Mesendoderm (in vitro differentiated cells): ENCODE data around the gene DPAGT1.

ENCODE experiments used
- DNase-seq: peaks from one replicate; pipeline ENCODE4 v3.0.0; 2013
- H2AK5ac ChIP-seq: 2 replicates; pipeline ENCODE4 v1.6.1; 2013; ENCODE audit warnings: low read length, inconsistent platforms
- H2BK120ac ChIP-seq: 2 replicates; pipeline ENCODE4 v1.6.1; 2013; ENCODE audit warnings: low read depth, mild to moderate bottlenecking, low read length, moderate library complexity, mixed read lengths
- H2BK15ac ChIP-seq: replicated peaks from 2 replicates; pipeline ENCODE4 v1.6.1; 2013; ENCODE audit warnings: low read depth, mild to moderate bottlenecking, moderate library complexity
- H2BK5ac ChIP-seq: 2 replicates; pipeline ENCODE4 v1.6.1; 2013; ENCODE audit warnings: low read length, inconsistent platforms
- H3K18ac ChIP-seq: 2 replicates; pipeline ENCODE4 v1.6.1; 2013; ENCODE audit warnings: mild to moderate bottlenecking, low read length, mixed read lengths
- H3K23ac ChIP-seq: one replicate; pipeline ENCODE4 v1.6.1; 2013; ENCODE audit warnings: low read length
- H3K27ac ChIP-seq: 2 replicates; pipeline ENCODE4 v1.5.1; 2013; ENCODE audit warnings: low read depth, mild to moderate bottlenecking, inconsistent platforms, low read length, moderate library complexity
- H3K27me3 ChIP-seq: 2 replicates; pipeline ENCODE4 v1.6.1; 2013; ENCODE audit warnings: low read length, control low read depth, mild to moderate bottlenecking, inconsistent platforms; ENCODE audit not compliant: insufficient read depth, poor library complexity
- H3K36me3 ChIP-seq: 2 replicates; pipeline ENCODE4 v1.6.1; 2013; ENCODE audit warnings: low read length, inconsistent platforms; ENCODE audit not compliant: control insufficient read depth, insufficient read depth
- H3K4ac ChIP-seq: one replicate; pipeline ENCODE4 v1.6.1; 2013; ENCODE audit warnings: low read depth, mild to moderate bottlenecking, low read length, moderate library complexity
- H3K4me1 ChIP-seq: 2 replicates; pipeline ENCODE4 v1.6.1; 2013; ENCODE audit warnings: low read depth, low read length, inconsistent platforms; ENCODE audit not compliant: control insufficient read depth
- H3K4me2 ChIP-seq: 2 replicates; pipeline ENCODE4 v1.6.1; 2013; ENCODE audit warnings: low read length
- H3K4me3 ChIP-seq: 2 replicates; pipeline ENCODE4 v1.5.1; 2013; ENCODE audit warnings: mild to moderate bottlenecking, low read length
- H3K56ac ChIP-seq: one replicate; pipeline ENCODE4 v1.6.1; 2013; ENCODE audit warnings: low read length
- H3K79me1 ChIP-seq: 2 replicates; pipeline ENCODE4 v1.6.1; 2013; ENCODE audit warnings: low read length, inconsistent platforms
- H3K79me2 ChIP-seq: 2 replicates; pipeline ENCODE4 v1.6.1; 2013; ENCODE audit warnings: mild to moderate bottlenecking, low read length; ENCODE audit not compliant: control insufficient read depth, insufficient read depth
- H3K9ac ChIP-seq: 2 replicates; pipeline ENCODE4 v1.6.1; 2013; ENCODE audit warnings: low read length, inconsistent platforms
- H4K5ac ChIP-seq: one replicate; pipeline ENCODE4 v1.6.1; 2013; ENCODE audit warnings: low read length
- H4K8ac ChIP-seq: one replicate; pipeline ENCODE4 v1.6.1; 2013; ENCODE audit warnings: low read depth, mild to moderate bottlenecking, control low read depth, low read length, moderate library complexity
- WGBS: extraction: QIAGEN DNeasy Blood & Tissue Kit; methylation state at CpG from one replicate; pipeline ENCODE4 v1.1.7; 2013; ENCODE audit warnings: low lambda C conversion rate, missing lambda C conversion rate; ENCODE audit not compliant: insufficient coverage; ENCODE audit errors: extremely low coverage; 5-methylcytosine and 5-hydroxymethylcytosine counted together

The DPAGT1 gene

GRCh38 chr11:119077839-119078238 is 23.8 kb downstream of the DPAGT1 start:
- Histone ChIP-seq H3K36me3 (peaks cover 13% of the 10 kb centered on the region), H3K79me1 (no peaks in the 10 kb centered on the region)

GRCh38 chr11:119067371-119068222 is 34.1 kb downstream of the DPAGT1 start, which contains the start of gene VPS11:
VPS11 (plus strand) TSS chr11:119067818; CDS start chr11:119067824, 6 bp downstream.
- H3K27ac ChIP-seq = no peak within 1 kb of the TSS
- WGBS = no CpG with 5 or more reads among the region's 49 CpGs

More at GRCh38 chr11:119077839-119078238, 23.8 kb downstream of the DPAGT1 start:
- no peaks in the 10 kb centered on the region for H3K79me2 ChIP-seq
- H2BK5ac ChIP-seq = no peak overlapping the region
- H2BK120ac ChIP-seq = no peak overlapping the region
- H3K56ac ChIP-seq = no peak overlapping the region
- no peak overlapping the region for H4K8ac ChIP-seq
- no peak overlapping the region for H2BK15ac ChIP-seq
- WGBS = no CpG with 5 or more reads among the region's 11 CpGs
- no peaks in the 10 kb centered on the region for H3K27me3 ChIP-seq
- H2AK5ac ChIP-seq = no peak overlapping the region
- no peak overlapping the region for H3K9ac ChIP-seq
- H4K5ac ChIP-seq = no peak overlapping the region
- no peak overlapping the region for H3K4ac ChIP-seq
- H3K4me1 ChIP-seq = no peaks in the 10 kb centered on the region
- H3K4me3 ChIP-seq = no peak overlapping the region
- H3K4me2 ChIP-seq = no peak overlapping the region
- H3K27ac ChIP-seq = no peak overlapping the region
- H3K18ac ChIP-seq = no peak overlapping the region
- DNase-seq = no peak
- no peak overlapping the region for H3K23ac ChIP-seq

GRCh38 chr11:119065369-119065768 is 36.3 kb downstream of the DPAGT1 start:
- no peak overlapping the region for H3K4me3 ChIP-seq
- no peaks in the 10 kb centered on the region for H3K27me3 ChIP-seq
- no peak overlapping the region for H2BK120ac ChIP-seq
- no peak overlapping the region for H4K5ac ChIP-seq
- H3K9ac ChIP-seq = no peak overlapping the region
- no peak overlapping the region for H4K8ac ChIP-seq
- H3K27ac ChIP-seq = no peak overlapping the region
- H3K23ac ChIP-seq = no peak overlapping the region
- no peak overlapping the region for H2BK5ac ChIP-seq
- no peak overlapping the region for H3K4ac ChIP-seq
- H3K79me2 ChIP-seq = peaks cover 4% of the 10 kb centered on the region
- WGBS = no CpG with 5 or more reads among the region's 4 CpGs
- no peak overlapping the region for H3K56ac ChIP-seq
- H3K79me1 ChIP-seq = peaks cover 4% of the 10 kb centered on the region
- no peaks in the 10 kb centered on the region for H3K4me1 ChIP-seq
- no peak overlapping the region for H2BK15ac ChIP-seq
- H3K4me2 ChIP-seq = no peak overlapping the region
- H3K36me3 ChIP-seq = no peaks in the 10 kb centered on the region
- H3K18ac ChIP-seq = no peak overlapping the region
- no peak overlapping the region for H2AK5ac ChIP-seq
- peak; percentile 68 for DNase-seq

More at GRCh38 chr11:119067371-119068222, 34.1 kb downstream of the DPAGT1 start, which contains the start of gene VPS11:
- H4K8ac ChIP-seq = peak within 1 kb of the TSS; percentile 100
- no peak within 1 kb of the TSS for H2BK15ac ChIP-seq
- H2AK5ac ChIP-seq = no peak within 1 kb of the TSS
- H4K5ac ChIP-seq = peak within 1 kb of the TSS; percentile 81
- no peak within 1 kb of the TSS for H3K23ac ChIP-seq
- H2BK5ac ChIP-seq = no peak within 1 kb of the TSS
- peak within 1 kb of the TSS; percentile 11 for H3K4ac ChIP-seq
- peaks cover 4% of the 10 kb centered on the region for H3K79me1 ChIP-seq
- no peak within 1 kb of the TSS for H3K18ac ChIP-seq
- H2BK120ac ChIP-seq = no peak within 1 kb of the TSS
- H3K4me3 ChIP-seq = peak within 1 kb of the TSS; percentile 78
- H3K27me3 ChIP-seq = no peaks in the 10 kb centered on the region
- H3K4me1 ChIP-seq = no peaks in the 10 kb centered on the region
- peak within 1 kb of the TSS; percentile 88 for H3K56ac ChIP-seq
- peak; percentile 97 for DNase-seq
- H3K79me2 ChIP-seq = peaks cover 4% of the 10 kb centered on the region
- H3K9ac ChIP-seq = peak within 1 kb of the TSS; percentile 82
- H3K36me3 ChIP-seq = peaks cover 2% of the 10 kb centered on the region
- peak within 1 kb of the TSS; percentile 86 for H3K4me2 ChIP-seq

GRCh38 chr11:119062779-119063178 is 38.9 kb downstream of the DPAGT1 start:
- no peak for DNase-seq
- H3K9ac ChIP-seq = no peak overlapping the region
- no peak overlapping the region for H4K5ac ChIP-seq
- H3K4ac ChIP-seq = no peak overlapping the region
- H3K27me3 ChIP-seq = no peaks in the 10 kb centered on the region
- no peak overlapping the region for H3K56ac ChIP-seq
- H3K4me2 ChIP-seq = no peak overlapping the region
- no peaks in the 10 kb centered on the region for H3K79me2 ChIP-seq
- no peaks in the 10 kb centered on the region for H3K4me1 ChIP-seq
- H2AK5ac ChIP-seq = no peak overlapping the region
- no peak overlapping the region for H2BK120ac ChIP-seq
- no peak overlapping the region for H3K27ac ChIP-seq
- no peak overlapping the region for H3K18ac ChIP-seq
- H4K8ac ChIP-seq = no peak overlapping the region
- no peak overlapping the region for H2BK5ac ChIP-seq
- H3K79me1 ChIP-seq = no peaks in the 10 kb centered on the region
- no CpG with 5 or more reads among the region's 5 CpGs for WGBS
- H2BK15ac ChIP-seq = no peak overlapping the region
- no peak overlapping the region for H3K23ac ChIP-seq
- H3K36me3 ChIP-seq = no peaks in the 10 kb centered on the region
- no peak overlapping the region for H3K4me3 ChIP-seq

DNA sequence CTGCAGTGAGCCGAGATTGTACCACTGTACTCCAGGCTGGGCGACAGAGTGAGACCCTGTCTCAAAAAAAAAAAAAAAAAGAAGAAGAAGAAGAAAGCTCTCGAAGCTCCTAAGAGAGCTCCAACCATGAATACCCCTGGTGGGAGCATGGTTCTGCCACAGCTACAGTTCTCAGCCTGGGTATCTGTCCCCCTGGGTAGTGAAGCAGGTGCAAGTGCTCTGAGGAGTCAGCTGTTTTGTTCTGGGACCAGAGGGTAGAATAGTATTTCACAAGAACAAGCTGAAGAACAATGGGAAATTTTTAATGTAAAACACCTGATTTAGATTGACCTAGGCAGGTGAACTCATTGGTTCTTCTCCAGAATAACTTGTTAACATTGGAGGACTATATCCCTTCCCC is 40.4 kb downstream of the DPAGT1 start:
- no peak overlapping the region for H3K4ac ChIP-seq
- H3K79me2 ChIP-seq = peaks cover 4% of the 10 kb centered on the region
- H2BK15ac ChIP-seq = no peak overlapping the region
- DNase-seq = no peak
- H3K56ac ChIP-seq = no peak overlapping the region
- H2BK5ac ChIP-seq = no peak overlapping the region
- peaks cover 2% of the 10 kb centered on the region for H3K79me1 ChIP-seq
- H3K4me1 ChIP-seq = no peaks in the 10 kb centered on the region
- no peak overlapping the region for H2BK120ac ChIP-seq
- H2AK5ac ChIP-seq = no peak overlapping the region
- no peak overlapping the region for H3K4me2 ChIP-seq
- H3K18ac ChIP-seq = no peak overlapping the region
- H4K8ac ChIP-seq = no peak overlapping the region
- no peaks in the 10 kb centered on the region for H3K36me3 ChIP-seq
- H3K4me3 ChIP-seq = no peak overlapping the region
- no peaks in the 10 kb centered on the region for H3K27me3 ChIP-seq
- no peak overlapping the region for H3K27ac ChIP-seq
- no peak overlapping the region for H4K5ac ChIP-seq
- H3K23ac ChIP-seq = no peak overlapping the region
- no peak overlapping the region for H3K9ac ChIP-seq
- WGBS = no CpG with 5 or more reads among the region's 3 CpGs
